Measurements from ENCODE around the gene KHDC3L. TPM values are rescaled to one million over a fixed set of nuclear protein-coding genes. Genes with fewer than 3 reads are reported as not detected.

Gene KHDC3L, protein sequence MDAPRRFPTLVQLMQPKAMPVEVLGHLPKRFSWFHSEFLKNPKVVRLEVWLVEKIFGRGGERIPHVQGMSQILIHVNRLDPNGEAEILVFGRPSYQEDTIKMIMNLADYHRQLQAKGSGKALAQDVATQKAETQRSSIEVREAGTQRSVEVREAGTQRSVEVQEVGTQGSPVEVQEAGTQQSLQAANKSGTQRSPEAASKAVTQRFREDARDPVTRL
- polyA plus RNA-seq (ENCODE audit: insufficient read length): not detected

DNA sequence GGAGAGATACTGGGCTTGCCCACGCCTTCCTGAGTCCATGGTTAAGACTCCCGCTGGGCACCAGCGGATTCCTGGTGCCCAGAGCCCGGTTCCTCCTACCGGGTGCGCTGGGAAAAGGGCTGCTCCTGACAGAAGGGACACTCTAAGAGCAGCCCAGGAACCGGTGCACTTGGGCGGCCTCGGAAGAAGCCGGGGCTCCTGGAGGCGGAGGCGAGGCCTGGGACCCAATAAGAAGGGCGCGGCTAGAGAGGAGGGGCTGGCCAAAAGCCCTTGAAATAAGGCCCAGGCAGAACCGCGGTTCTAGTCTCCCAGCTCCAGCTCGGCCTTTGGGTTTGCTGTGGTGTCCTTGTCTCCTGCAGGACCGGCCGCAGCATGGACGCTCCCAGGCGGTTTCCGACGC, at the start of gene KHDC3L:
Gene KHDC3L, plus strand, starts transcription at position 301 of the 400 bp plus-strand sequence. Its CDS starts 72 bp downstream, at position 373.
- DNase-seq (ENCODE audit: low read depth): no peak

DNA sequence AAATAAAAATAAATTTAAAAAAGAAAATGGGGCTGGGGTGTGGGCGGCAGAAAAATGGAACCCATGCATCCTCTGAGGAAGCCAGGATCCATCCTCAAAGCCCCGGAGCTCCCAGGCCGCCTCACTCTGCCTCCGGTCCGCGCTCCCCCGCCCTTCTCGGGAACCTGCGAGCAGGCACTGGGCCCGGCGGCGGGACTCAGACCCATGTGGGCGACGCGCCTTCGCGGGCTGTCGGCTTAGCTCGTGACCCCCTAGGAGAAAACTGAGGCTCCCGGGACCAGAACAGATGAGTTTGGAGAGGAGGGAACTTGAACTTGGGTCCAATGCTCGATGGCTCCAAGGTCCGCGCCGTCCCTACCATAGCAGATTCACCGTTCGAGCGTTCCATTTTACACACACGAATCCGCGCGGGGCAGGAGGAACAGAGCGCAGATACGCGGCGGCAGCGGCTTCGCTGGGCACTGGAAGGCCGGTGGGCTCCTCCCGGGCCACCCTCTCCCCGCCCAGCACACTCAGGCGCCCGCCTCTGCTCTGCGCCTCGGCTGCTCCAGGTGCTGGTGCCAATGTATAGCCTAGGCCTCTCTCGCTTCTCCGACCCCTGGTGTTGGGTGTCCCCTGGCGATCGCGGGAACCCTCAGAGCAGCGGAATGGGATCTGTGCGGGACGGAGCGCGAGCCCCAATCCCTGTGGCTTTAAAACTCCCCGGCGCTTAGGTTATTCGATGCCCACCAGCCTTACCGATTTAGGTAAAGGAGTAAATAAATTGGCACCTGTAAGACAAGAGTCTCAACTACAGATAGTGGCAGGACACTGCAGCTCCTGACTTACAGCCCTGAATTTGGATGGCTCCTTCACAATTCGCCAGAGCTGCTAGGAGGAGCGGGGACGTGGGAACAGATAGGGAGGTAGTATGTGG, 47.6 kb upstream of the KHDC3L start:
- no peak for DNase-seq (ENCODE audit: low read depth)

DNA sequence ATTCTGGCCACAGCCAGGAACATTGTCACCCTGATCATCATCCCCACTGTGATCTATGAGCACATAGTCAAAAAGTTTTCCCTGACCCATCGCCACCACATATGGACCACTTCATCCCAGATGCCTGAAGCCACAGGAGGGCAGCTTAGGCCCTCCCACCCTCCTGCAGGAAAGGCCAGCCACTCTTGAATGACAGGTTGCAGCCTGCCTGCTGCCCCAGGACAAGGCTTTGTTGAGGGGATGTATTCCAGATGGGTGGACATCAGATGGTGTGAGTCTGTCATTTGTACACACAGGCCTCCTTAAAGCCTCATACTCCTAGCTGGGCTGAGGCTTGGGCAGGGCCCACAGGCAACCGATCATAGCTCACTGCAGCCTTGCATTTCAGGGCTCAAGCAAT, 39.1 kb upstream of the KHDC3L start:
- no peak for DNase-seq (ENCODE audit: low read depth)

DNA sequence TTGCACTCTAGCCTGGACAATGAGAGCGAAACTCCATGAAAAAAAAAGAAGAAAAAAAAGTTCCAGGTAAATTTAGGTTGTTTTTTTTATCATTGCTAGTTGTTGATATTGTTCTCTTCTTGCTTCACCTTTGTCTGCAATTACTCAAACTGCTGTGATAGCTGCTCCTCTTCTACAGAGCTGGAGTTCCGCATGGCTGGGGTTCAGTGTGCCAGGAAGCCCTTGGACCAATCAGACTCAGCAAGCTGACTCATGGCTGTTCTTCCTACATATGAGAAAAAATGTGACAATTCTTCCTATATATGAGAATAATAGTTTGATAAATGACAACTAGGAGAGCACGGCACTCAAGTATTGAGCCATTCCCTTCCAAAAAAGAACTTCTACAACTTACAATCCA, 36.8 kb upstream of the KHDC3L start:
- DNase-seq (ENCODE audit: low read depth): no peak

DNA sequence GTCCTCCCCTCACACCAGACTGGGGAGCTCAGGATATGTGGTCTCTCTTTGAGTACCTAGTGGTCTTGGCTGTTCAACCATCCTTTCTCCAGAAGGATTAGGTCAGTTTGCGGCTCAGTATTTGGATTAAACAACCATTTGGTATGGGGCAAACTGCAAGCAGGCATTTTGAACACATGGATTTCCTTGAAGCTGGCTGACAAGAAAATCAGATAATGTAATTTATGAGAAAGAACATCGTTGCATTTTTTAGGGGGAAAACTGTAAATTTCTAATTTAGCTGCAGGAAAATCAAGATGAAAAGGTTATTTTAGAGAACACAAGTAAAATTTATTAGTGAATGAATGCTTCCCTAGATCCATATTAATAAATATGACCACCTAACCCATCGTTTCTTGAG, 33.7 kb upstream of the KHDC3L start:
- no peak for DNase-seq (ENCODE audit: low read depth)

DNA sequence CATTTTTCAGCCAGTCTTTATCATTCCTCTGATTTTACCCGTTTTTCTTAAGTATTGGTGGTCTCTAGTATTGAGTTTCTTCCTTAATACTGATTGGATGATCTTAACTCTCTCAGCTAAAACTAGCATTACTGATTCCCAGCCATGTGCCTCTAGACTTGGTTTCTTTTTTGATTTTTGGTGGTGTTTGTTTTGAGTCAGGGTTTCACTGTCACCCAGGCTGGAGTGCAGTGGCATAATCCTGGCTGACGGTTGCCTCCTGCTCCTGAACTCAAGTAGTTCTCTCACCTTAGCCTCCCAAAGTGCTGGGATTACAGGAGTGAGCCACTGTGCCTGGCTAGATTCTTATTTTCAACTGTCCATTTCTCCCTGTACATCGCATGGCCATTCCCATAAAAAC, 33.3 kb upstream of the KHDC3L start:
- DNase-seq (ENCODE audit: low read depth): no peak

DNA sequence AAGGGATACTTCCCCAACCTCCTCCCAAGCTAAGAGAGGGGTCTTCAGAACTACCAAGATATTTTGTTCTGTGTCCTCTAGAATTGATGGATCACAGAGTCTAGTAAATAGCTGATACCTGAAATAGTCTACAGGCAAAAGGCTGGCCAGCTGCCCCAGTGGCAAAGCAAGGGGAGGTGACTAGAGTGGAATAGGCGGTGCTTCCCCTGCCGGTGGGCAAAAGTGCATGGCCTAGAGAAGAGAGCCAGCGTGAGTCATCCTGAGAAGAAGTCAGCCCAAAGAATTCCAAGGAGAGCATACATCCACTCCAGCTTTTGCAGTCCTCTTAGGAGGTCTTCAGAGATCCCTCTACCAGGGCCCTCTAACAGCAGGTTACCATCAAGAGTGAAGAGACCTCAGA, 23.1 kb upstream of the KHDC3L start:
- DNase-seq (ENCODE audit: low read depth): no peak

DNA sequence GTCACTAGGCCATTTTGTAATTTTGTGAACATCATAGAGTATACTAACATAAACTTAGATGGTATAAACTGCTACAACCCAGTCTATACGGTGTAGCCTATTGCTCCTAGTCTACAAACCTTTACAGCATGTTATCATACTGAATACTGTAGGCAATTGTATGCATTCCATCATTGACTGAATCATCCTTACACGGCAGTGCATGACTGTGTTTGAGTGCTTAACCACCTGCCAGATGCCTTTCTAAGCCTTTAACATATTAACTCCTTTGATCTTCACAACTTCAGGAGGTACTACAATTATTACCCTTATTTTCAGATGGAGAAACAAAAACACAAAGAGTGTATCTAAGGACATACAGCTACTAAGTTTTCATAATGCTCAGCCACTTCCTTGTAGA, 22.4 kb upstream of the KHDC3L start:
- no peak for DNase-seq (ENCODE audit: low read depth)

DNA sequence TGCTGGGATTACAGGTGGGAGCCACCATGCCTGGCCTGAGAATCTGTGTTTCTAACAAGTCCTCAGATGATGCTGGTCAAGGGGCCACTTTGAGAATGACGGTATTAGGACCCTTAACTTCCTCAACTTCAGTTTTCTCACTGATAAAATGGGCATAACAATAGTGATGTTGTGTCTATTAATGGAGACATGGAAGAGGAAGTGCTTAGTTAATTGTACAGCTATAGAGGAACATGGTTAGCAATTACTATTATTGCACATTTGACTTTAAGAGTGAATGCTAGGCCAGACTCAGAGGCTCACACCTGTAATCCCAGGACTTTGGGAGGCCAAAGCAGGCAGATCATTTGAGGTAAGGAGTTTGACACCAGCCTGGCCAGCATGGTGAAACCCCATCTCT, 21.1 kb upstream of the KHDC3L start:
- DNase-seq (ENCODE audit: low read depth): no peak

DNA sequence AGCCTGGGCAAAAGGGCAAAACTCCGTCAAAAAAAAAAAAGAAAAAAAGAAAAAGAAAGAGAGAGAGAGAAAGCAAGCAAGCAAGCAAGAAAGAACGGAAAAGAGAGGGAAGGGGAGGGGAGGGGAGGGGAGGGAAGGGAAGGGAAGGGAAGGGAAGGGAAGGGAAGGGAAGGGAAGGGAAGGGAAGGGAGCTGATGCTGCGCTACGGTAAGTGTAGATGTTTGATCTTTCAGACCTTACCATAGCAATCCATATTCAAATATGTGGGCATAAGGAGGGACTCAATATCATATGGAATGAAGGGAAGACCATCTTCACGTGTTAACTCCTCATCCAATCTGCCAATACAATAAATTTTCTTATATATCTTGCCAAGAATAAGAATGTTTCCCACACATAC, 20.3 kb upstream of the KHDC3L start:
- no peak for DNase-seq (ENCODE audit: low read depth)

DNA sequence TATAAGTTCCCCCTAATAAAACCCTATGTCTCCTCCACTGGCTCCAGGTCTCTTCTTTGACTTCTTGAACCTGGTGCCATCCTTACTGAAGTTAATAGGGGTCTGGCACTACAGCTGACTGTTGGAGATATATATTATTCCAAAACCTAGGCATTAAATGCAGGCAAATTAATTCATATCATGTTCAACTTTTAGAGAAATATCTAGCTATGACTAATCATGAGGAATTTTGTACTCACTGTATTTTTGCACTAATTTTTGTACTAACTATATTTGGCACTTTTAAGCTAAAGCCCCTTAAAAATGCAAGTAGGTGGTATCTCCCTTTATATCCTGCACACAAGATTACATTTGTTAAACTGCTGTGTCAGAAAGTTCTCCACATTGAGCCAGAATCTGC, 19.3 kb upstream of the KHDC3L start:
- DNase-seq (ENCODE audit: low read depth): no peak

DNA sequence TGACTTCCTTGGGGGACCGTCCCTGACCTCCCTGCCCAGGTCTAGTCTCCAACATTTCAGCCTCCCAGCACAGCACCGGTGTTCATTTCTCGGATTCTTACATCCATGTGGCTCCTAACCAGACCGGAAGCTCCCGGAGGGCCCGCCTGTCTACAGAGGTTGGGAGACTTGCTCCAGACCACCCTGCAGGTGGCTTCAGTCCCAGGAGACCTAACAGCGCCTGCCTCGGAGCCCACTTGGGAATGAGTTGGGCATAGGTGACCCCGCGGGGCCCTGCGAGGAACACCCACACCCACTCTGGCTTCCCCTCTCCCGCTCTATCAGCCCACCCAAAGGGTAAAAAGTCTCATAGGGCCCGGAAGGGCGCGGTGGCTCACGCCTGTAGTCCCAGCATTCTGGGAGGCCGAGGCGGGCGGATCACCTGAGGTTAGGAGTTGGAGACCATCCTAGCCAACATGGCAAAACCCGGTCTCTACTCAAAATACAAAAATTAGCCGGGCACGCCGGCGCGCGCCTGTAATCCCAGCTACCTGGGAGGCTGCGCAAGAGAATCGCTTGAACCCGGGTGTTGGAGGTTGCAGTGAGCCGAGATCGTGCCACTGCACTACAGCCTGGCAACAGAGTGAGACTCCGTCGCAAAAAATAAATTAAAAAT, 13.8 kb upstream of the KHDC3L start:
- DNase-seq (ENCODE audit: low read depth): no peak

DNA sequence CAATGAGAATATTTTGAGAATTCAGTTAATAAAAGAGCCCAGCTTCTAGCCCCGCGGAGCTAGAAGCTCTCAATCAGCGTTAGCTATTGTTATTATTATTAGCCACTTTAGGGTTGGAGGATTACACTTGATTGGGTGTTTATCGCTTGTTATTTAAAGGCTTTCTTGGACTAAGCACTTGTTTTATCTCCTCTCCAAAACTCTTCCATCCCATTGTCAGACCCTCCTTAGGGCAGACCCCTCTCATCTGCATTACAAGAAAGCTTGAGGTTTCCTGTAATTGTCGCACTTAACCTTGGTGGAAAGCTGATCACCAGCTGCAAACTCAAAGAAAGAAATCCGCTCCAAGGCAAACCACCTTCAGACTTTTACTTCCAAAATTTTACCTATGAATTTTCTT, 13.1 kb upstream of the KHDC3L start:
- no peak for DNase-seq (ENCODE audit: low read depth)

DNA sequence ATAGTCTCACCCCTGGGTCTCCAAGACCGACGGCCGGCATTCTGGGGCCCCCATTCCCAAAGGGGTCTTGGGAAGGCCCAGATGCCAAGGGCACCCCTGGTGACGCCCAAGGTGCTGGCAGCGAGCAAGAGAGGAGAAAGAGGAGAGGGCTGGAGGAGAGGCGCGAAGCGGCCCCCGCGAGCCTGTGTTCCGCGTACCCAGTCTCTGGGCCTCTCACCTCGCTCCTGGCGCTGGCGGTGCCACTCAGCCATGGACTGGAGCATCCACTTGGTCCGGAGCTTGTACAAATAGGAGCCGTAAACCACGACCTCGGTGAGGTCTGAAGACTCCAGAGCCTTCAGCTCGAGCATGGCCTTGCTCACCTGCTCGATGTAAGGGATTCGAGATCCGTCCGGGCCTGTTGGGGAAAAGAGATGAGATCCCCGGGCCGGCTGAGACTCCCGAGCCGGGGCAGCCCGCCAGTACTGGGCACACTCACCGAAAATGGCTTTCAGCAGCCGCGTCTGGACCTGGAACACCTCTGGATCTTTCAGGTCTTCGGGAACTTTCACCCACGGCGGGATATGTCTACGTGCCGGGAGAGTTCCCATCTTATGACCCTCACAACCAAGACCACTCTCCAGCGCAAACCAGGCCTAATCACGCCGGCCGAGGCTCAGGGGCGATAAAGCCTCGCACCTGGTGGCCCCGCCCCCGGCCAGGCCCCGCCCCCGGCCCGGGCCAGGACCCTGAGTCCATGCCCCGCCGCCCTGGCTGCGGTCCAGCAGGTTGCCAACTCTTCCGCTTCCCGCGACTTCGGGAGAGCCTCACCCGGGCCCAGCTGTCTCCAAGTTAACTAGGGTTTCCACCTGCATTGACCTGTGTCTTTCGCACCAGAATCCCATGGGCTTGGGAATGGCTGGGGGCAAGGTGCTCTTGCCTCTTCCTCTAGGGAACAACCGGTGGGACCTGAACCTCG, 8.5 kb upstream of the KHDC3L start, which contains the start of gene DPPA5:
Gene DPPA5, minus strand, starts transcription at position 641 of the 958 bp plus-strand sequence. Its CDS starts 51 bp downstream, at position 590.
- no peak for DNase-seq (ENCODE audit: low read depth)

DNA sequence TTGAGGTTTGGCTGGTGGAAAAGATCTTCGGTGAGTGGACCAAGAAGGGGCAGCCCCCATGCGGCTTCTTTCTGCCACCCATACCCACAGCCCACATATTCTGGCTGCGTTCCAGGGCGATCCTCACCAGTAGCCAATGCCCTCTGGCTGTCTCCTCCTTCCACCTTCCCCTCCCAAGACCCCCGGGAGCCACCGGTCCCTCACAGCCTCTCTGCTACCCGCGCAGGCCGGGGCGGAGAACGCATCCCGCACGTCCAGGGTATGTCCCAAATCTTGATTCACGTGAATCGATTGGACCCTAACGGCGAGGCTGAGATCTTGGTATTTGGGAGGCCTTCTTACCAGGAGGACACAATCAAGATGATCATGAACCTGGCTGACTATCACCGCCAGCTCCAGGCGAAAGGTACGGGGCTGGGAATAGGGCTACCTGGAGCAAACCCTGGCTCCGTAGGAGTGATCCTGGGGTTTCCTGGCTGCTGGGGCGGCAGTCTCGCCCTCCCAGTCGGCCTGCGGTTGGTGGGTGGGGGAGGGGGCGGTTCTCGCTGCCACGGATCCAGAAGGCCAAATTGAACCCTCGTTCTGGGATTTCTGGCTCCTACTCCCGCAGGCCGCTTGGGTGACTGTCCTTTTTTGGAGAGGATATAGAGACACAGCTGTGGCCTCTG, 545 bp downstream of the KHDC3L start:
- DNase-seq (ENCODE audit: low read depth): no peak

DNA sequence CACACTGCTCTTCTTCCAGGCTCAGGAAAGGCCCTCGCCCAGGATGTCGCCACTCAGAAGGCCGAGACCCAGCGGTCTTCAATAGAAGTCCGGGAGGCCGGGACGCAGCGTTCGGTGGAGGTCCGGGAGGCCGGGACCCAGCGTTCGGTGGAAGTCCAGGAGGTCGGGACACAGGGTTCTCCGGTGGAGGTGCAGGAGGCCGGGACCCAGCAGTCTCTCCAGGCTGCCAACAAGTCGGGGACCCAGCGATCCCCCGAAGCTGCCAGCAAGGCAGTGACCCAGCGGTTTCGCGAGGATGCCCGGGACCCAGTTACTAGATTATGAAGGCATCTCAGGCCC, 1.0 kb downstream of the KHDC3L start:
- no peak for DNase-seq (ENCODE audit: low read depth)

DNA sequence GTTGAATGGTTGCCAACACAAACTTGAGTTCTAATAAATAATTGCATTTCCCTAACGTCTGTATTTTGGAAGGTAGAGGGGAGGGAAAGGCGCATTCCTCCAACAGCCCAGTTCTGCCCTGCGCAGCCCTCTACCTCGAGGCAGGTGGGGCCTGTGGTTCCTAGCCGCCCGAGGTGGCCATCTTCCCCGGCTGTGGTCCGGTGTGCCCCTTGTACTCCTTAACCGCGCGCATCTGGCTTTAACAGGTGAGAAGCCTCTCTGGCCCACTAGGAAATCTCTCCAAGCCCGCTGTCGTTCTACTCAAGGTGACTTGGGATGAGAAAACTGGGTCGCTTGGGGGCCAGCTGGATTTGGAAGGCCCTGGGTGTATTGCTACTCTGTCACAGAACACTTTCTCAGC, 1.7 kb downstream of the KHDC3L start:
- DNase-seq (ENCODE audit: low read depth): no peak

DNA sequence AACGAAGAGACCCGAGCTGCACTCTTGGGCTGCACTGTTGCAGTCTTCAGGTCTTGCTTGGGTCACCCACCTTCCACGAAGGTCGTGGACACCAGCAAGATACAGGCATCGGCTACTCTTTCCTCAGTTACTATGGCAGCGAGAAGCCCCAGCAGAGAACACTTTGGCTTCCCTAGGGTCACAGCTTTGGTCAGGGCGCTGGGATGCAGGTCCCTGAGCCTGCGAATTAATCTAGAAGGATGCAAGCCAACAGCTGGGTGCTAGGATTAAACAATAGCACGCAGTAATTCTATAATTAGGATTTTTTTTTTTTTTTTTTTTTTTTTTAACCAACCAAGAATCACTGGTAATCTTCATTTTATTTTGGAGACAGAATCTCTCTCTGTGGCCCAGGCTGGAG, 2.1 kb downstream of the KHDC3L start:
- no peak for DNase-seq (ENCODE audit: low read depth)

DNA sequence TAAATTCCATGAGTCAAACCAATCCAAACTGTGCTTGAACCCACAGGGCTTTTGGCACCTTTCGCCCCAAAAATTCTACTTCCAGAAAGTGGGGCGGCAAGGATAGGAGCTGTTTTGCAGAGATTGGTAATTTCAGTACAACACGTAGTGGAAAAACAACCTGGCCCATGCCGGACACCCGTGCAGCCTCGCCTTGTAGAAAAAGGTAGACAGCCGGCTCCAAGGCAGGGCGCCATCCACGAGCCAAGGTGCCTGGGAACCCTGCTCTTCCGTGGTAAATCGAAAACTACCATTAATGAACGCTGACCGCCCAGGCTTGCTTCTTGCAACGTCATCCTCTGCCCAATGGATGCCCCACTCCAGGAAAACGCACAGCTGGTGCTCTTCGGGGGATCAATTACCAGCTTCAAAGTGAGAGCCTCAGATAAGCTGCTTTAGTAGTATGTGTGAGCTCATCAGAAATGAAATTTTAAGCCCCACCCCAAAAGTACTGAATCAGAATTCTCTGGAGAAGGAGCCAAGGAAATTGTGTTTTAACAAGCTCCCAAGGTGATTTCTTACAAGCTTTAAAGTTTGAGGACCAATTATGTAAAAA, 5.4 kb downstream of the KHDC3L start:
- no peak for DNase-seq (ENCODE audit: low read depth)

DNA sequence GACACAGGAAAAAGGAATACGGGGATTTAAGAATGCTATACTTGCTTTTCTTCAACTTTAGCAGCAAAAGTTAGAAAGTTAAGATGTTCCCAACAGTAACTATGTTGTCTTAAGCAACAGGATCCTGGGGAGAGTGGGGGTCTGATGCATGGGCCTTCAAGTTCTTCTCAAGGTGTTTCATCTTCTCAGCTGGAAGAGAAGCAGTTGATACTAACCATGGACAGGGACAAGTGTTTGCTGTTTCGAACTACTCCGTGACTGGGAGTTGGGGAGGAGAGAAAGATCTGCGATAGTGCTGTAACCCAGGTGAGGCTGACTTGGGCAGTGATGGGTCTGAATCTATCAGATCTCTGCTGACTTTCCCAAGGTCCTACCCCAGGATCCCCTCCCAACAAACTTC, 6.2 kb downstream of the KHDC3L start:
- no peak for DNase-seq (ENCODE audit: low read depth)

DNA sequence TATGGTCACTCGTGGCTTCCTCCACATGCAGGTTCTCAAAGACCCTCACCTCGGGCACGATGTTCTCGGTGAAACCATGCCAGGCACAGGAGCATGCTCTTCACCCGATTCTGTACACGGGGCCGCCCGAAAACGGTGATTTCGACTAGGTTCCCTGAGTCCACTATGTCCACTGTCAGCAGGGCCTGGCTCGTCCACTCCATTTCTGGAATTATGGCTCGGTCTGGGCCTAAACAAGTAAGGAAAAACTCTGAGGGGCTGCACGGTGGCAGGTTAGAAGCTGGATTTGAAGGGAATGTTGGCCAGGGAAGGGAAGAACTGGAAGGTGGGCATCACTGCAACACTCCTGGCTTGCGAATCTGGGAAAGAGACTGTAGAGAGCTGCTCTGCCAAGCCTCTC, 6.7 kb downstream of the KHDC3L start:
- no peak for DNase-seq (ENCODE audit: low read depth)
